ENCODE measurements around the gene INCA1. TPM values are rescaled to one million over a fixed set of nuclear protein-coding genes. Genes with fewer than 3 reads are reported as not detected.

The INCA1 gene
- total and polyA plus RNA-seq, 2 of the 13 experiments (the other 11 are each of a cell fraction or from before 2014, with no cell fraction given) = 0.93 to 2.6 TPM

DNA sequence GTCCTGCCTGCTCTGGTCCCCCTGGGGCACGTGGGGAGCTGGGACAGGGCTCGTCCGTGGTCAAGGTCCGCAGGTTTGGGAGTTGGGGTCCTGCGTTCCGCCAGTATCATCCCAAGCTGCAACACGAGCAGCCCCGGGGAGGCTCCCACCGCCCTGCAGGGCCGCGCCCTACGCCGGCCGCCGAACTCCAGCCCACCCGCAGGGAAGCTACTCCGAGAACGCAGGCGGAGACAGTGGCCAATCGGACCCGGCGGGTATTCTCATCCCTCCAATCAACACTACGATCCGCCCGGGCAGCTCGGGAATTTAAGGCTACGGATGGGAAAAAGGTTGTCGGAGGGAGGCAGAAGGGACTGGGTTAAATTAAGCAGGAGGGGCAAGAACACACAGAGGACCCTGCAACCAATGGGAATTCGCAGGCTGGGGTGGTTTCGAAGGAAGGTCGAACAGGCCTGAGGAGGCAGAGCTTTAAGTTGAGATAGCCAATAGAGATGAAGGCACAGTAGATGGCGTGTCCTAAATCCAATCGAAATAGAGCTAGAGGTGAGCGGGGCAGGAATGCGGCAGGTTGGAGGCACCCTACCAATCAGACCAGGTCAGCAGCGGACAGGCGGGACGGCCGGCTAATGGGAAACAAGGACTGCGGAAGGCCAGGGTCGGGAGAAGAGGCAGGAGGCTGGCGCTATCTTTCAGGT is 30.3 kb downstream of the INCA1 start (continued):
- TF ChIP-seq, protein P1, sequence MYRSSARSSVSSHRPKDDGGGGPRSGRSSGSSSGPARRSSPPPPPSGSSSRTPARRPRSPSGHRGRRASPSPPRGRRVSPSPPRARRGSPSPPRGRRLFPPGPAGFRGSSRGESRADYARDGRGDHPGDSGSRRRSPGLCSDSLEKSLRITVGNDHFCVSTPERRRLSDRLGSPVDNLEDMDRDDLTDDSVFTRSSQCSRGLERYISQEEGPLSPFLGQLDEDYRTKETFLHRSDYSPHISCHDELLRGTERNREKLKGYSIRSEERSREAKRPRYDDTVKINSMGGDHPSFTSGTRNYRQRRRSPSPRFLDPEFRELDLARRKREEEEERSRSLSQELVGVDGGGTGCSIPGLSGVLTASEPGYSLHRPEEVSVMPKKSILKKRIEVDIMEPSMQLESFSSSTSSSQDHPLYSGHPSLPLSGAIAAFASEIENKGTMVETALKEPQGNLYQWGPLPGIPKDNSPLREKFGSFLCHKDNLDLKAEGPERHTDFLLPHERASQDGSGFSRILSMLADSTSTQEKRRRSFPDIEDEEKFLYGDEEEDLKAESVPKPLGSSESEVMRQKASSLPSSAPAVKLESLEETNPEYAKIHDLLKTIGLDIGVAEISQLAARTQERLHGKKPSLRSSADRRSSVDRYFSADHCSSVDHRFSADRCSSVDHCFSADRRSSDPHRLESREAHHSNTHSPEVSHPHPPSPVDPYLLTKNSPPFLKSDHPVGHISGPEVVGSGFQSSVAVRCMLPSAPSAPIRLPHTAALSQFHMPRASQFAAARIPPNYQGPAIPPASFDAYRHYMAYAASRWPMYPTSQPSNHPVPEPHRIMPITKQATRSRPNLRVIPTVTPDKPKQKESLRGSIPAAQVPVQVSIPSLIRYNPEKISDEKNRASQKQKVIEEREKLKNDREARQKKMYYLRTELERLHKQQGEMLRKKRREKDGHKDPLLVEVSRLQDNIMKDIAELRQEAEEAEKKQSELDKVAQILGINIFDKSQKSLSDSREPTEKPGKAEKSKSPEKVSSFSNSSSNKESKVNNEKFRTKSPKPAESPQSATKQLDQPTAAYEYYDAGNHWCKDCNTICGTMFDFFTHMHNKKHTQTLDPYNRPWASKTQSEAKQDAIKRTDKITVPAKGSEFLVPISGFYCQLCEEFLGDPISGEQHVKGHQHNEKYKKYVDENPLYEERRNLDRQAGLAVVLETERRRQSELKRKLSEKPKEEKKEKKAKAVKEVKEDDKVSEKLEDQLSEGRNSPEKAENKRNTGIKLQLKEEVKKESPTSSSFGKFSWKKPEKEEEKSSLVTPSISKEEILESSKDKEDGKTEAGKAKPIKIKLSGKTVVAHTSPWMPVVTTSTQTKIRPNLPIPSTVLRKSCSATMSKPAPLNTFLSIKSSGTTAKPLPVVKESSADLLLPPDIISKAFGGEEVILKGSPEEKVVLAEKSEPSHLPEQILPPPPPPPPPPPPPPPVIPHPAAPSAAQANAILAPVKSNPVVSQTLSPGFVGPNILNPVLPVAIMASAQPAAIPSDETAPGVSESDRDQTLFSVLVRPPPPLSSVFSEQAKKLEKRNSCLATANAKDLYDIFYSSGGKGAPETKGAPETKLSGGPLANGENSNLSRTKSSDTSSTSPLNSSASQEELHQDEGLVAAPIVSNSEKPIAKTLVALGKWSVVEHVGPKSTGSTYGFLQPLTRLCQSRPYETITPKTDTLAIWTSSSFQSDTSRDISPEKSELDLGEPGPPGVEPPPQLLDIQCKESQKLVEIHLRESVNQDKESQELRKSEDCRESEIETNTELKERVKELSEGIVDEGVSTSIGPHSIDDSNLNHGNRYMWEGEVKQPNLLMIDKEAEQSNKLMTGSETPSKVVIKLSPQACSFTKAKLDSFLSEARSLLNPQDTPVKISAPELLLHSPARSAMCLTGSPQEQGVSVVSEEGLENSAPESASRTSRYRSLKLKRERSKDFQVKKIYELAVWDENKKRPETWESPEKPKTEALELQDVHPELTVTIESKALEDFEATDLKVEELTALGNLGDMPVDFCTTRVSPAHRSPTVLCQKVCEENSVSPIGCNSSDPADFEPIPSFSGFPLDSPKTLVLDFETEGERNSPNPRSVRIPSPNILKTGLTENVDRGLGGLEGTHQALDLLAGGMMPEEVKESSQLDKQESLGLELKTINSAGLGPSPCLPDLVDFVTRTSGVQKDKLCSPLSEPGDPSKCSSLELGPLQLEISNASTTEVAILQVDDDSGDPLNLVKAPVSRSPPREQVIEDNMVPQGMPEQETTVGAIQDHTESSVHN (CRISPR knock-in tag; IDR thresholded peaks at IDR 0.05) = no peak
- no peak for TF ChIP-seq ZNF367 (CRISPR knock-in tag; IDR thresholded peaks at IDR 0.05; ENCODE audit: borderline replicate concordance)
- no peak for TF ChIP-seq ZNF562 (CRISPR knock-in tag; IDR thresholded peaks at IDR 0.05; ENCODE audit: borderline replicate concordance)
- TF ChIP-seq XBP1 (CRISPR knock-in tag; IDR thresholded peaks at IDR 0.05) = no peak
- TF ChIP-seq, protein P2, sequence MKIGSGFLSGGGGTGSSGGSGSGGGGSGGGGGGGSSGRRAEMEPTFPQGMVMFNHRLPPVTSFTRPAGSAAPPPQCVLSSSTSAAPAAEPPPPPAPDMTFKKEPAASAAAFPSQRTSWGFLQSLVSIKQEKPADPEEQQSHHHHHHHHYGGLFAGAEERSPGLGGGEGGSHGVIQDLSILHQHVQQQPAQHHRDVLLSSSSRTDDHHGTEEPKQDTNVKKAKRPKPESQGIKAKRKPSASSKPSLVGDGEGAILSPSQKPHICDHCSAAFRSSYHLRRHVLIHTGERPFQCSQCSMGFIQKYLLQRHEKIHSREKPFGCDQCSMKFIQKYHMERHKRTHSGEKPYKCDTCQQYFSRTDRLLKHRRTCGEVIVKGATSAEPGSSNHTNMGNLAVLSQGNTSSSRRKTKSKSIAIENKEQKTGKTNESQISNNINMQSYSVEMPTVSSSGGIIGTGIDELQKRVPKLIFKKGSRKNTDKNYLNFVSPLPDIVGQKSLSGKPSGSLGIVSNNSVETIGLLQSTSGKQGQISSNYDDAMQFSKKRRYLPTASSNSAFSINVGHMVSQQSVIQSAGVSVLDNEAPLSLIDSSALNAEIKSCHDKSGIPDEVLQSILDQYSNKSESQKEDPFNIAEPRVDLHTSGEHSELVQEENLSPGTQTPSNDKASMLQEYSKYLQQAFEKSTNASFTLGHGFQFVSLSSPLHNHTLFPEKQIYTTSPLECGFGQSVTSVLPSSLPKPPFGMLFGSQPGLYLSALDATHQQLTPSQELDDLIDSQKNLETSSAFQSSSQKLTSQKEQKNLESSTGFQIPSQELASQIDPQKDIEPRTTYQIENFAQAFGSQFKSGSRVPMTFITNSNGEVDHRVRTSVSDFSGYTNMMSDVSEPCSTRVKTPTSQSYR (CRISPR knock-in tag; IDR thresholded peaks at IDR 0.05; ENCODE audit: borderline replicate concordance) = no peak
- TF ChIP-seq TGIF2 (CRISPR knock-in tag; IDR thresholded peaks at IDR 0.05) = peak; percentile 20; the same call in 1 of the 2 replicates
- TF ChIP-seq ZNF12 (CRISPR knock-in tag; IDR thresholded peaks at IDR 0.05) = no peak
- TF ChIP-seq PHF20 (CRISPR knock-in tag; IDR thresholded peaks at IDR 0.05) = peak; percentile 31
- TF ChIP-seq SP140L (CRISPR knock-in tag; IDR thresholded peaks at IDR 0.05; ENCODE audit: borderline replicate concordance) = no peak
- TF ChIP-seq, protein P3, sequence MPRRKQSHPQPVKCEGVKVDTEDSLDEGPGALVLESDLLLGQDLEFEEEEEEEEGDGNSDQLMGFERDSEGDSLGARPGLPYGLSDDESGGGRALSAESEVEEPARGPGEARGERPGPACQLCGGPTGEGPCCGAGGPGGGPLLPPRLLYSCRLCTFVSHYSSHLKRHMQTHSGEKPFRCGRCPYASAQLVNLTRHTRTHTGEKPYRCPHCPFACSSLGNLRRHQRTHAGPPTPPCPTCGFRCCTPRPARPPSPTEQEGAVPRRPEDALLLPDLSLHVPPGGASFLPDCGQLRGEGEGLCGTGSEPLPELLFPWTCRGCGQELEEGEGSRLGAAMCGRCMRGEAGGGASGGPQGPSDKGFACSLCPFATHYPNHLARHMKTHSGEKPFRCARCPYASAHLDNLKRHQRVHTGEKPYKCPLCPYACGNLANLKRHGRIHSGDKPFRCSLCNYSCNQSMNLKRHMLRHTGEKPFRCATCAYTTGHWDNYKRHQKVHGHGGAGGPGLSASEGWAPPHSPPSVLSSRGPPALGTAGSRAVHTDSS (CRISPR knock-in tag; conservative IDR thresholded peaks at IDR 0.05) = no peak
- peak; percentile 49; the same call in 1 of the 2 replicates for TF ChIP-seq FOXK2 (IDR thresholded peaks at IDR 0.05)
- TF ChIP-seq ZNF354B (CRISPR knock-in tag; IDR thresholded peaks at IDR 0.05) = no peak
- peak; percentile 77 for TF ChIP-seq CREM (IDR thresholded peaks at IDR 0.05)
- TF ChIP-seq CREM (CRISPR knock-in tag; IDR thresholded peaks at IDR 0.05) = no peak
- TF ChIP-seq ELF1 (CRISPR knock-in tag; IDR thresholded peaks at IDR 0.05) = 0 out of 2 replicates have a peak, but pooled peaks have one; percentile 31
- no peak for TF ChIP-seq ZNF782 (CRISPR knock-in tag; IDR thresholded peaks at IDR 0.05; ENCODE audit: borderline replicate concordance)
- peak; percentile 15; the same call in 1 of the 2 replicates for TF ChIP-seq KMT2A (CRISPR knock-in tag; IDR thresholded peaks at IDR 0.05)
- TF ChIP-seq RFX1 (IDR thresholded peaks at IDR 0.05) = no peak
- 0 out of 2 replicates have a peak, but pooled peaks have one; percentile 40 for TF ChIP-seq ZBTB7A (CRISPR knock-in tag; IDR thresholded peaks at IDR 0.05)

Data from HepG2 (cell line).